HL-60 (cell line): ENCODE measurements around the gene GALNT1.

Experiments used
- DNase-seq, 2 experiments: peaks; one replicate each; pipeline ENCODE4 v3.0.0-alpha.2; 2010 to 2020; ENCODE audit warnings: low read depth in 1 of 2, low spot score in 1 of 2
- H3K27ac ChIP-seq: fragments of 250-450 bp; sonication (Bioruptor Pico); replicated peaks from 2 replicates; pipeline ENCODE4 v1.5.1; 2020; ENCODE audit warnings: mild to moderate bottlenecking, moderate library complexity
- H3K27me3 ChIP-seq: fragments of 250-450 bp; sonication (Bioruptor Pico); 2 replicates; pipeline ENCODE4 v1.5.1; 2021; ENCODE audit warnings: mild to moderate bottlenecking, moderate library complexity; ENCODE audit not compliant: insufficient read depth, poor library complexity, severe bottlenecking
- H3K4me3 ChIP-seq: replicated peaks from 2 replicates; pipeline ENCODE4 v1.5.1; 2011; ENCODE audit warnings: mild to moderate bottlenecking, control low read depth, low read length; ENCODE audit not compliant: insufficient read depth
- CTCF ChIP-seq: IDR thresholded peaks from one replicate; pipeline ENCODE4 v1.5.1; 2011; ENCODE audit warnings: low read length, control low read depth, inconsistent platforms; ENCODE audit not compliant: insufficient read depth
- GABPA ChIP-seq: IDR thresholded peaks from 2 replicates; pipeline ENCODE4 v1.6.1; 2012; ENCODE audit warnings: low read depth
- POLR2AphosphoS5 ChIP-seq: IDR thresholded peaks from 2 replicates; pipeline ENCODE4 v1.6.1; 2012; ENCODE audit warnings: low read depth
- REST ChIP-seq: IDR thresholded peaks from 2 replicates; pipeline ENCODE4 v1.6.1; 2012; ENCODE audit warnings: low read depth; ENCODE audit not compliant: insufficient replicate concordance
- SPI1 ChIP-seq: IDR thresholded peaks from 2 replicates; pipeline ENCODE4 v1.6.1; 2012; ENCODE audit warnings: low read depth, mild to moderate bottlenecking, borderline replicate concordance

Gene GALNT1

DNA sequence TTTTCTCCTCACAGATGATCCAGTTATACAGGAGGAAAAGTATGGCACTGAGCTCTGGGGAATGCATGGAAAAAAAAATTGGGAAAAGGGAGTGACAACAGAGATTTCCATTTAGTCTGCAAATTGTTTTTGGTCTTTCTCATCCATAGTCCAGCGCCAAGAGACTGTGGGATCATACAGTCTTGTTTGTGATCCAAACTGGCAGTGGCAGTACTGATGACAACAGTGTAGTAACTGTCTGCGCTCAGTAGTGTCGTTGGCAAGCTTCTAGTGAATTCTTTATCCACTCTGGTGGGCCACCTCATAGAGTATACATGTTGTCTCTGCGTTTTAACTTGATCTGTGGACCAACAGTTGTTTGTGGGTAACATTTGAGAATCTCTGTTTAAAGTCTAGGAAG, 37.9 kb downstream of the GALNT1 start:
- H3K27me3 ChIP-seq: no peaks in the 10 kb centered on the region
- H3K4me3 ChIP-seq: no peak overlapping the region
- DNase-seq: no peak

DNA sequence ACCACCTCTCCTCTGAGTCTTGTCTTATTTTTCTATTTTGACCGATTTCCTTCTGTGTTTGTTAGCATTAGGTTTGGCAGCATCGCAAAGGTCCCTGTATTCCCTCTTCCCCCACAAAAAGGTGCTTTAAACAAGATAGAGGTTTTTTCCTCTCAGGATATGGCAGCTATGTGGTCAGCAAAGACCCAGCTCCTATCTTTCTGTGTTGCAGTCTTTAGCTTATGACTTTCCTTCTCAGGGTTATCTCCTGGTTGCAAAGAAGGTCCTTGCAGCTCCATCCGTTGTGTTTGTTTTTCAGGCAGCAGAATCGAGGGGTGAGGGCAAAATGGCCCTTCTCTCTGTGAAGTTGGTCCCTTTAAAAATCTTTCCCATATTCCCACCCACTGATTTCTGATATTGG, 38.4 kb downstream of the GALNT1 start:
- no peak for DNase-seq
- Histone ChIP-seq H3K27me3 (no peaks in the 10 kb centered on the region), H3K4me3 (no peak overlapping the region), H3K27ac (no peak overlapping the region)
- TF ChIP-seq REST: no peak
- no peak for TF ChIP-seq CTCF
- TF ChIP-seq SPI1: no peak
- TF ChIP-seq POLR2AphosphoS5: no peak
- no peak for TF ChIP-seq GABPA

More for the DNA sequence above, 37.9 kb downstream of the GALNT1 start:
- TF ChIP-seq GABPA: no peak
- TF ChIP-seq REST: no peak
- TF ChIP-seq SPI1: no peak
- no peak for TF ChIP-seq POLR2AphosphoS5
- TF ChIP-seq CTCF: no peak
- H3K27ac ChIP-seq: no peak overlapping the region

DNA sequence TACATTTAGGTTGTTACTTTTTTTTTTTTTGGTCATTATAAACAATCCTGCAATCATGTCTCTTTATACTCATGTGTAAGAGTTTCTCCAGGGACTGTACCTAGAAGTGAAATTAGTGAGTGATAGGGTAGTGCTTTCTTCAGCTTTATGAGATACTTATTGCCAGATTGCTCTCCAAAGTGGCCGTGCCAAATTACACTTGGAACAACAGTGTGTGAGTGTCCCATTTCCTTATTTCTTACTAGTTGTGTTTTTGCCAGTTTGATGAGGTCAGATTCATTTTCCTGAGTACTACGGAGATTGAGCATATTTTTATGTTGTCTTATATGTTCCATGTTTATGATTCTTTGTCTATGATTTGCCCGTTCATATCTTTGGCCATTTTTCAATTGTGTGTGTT, 39.2 kb downstream of the GALNT1 start:
- Histone ChIP-seq H3K4me3 (no peak overlapping the region), H3K27ac (no peak overlapping the region), H3K27me3 (no peaks in the 10 kb centered on the region)
- TF ChIP-seq POLR2AphosphoS5: no peak
- TF ChIP-seq CTCF: no peak
- no peak for TF ChIP-seq GABPA
- no peak for TF ChIP-seq REST
- TF ChIP-seq SPI1: no peak
- no peak for DNase-seq
